Adrenal gland (tissue), 5 donors: ENCODE results near the gene NNT.

Source experiments
- POLR2A ChIP-seq, 2 donors: fragments of 450-650 bp; IDR thresholded peaks; one replicate each; pipeline ENCODE4 v1.6.1; 2017; ENCODE audit warnings: antibody characterized with exemption in 2 of 2, mild to moderate bottlenecking in 2 of 2, moderate library complexity in 1 of 2
- TF ChIP-seq, protein P1 (sequence below), 6 experiments: fragments of 450-650 bp in 4 of 6; fragments of 200-600 bp in 2 of 6; sonication (generic) in 1 of 6; IDR thresholded peaks; 1 replicate in 5 of 6; 2 replicates in 1 of 6; pipeline versions ENCODE4 v1.5.1 to v1.8.0; 2016 to 2021; ENCODE audit warnings: antibody characterized with exemption in 6 of 6, mild to moderate bottlenecking in 2 of 6, moderate library complexity in 1 of 6
- donor health status: DM: no; HTN: no; CAD: no.

DNA sequence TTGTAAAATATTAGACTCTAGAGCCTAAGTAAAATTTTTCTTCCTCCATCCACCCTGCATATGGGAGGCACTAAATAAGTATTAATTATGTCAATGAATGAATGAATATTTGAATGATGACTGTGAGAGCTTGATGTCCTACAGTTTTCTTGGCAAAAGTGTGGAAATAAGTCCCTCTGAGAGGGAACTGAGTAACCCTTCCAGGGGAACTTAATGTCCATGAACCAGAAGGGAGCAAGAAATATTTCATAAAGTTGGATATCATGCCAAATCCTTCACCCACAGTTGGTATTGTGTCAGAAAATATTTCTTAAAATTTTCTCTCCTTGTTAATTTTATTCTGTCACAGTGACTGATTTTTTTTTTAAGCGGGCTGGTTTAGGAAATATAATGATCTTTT lies 36.6 kb downstream of the NNT start:
- TF ChIP-seq, protein P1, sequence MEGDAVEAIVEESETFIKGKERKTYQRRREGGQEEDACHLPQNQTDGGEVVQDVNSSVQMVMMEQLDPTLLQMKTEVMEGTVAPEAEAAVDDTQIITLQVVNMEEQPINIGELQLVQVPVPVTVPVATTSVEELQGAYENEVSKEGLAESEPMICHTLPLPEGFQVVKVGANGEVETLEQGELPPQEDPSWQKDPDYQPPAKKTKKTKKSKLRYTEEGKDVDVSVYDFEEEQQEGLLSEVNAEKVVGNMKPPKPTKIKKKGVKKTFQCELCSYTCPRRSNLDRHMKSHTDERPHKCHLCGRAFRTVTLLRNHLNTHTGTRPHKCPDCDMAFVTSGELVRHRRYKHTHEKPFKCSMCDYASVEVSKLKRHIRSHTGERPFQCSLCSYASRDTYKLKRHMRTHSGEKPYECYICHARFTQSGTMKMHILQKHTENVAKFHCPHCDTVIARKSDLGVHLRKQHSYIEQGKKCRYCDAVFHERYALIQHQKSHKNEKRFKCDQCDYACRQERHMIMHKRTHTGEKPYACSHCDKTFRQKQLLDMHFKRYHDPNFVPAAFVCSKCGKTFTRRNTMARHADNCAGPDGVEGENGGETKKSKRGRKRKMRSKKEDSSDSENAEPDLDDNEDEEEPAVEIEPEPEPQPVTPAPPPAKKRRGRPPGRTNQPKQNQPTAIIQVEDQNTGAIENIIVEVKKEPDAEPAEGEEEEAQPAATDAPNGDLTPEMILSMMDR (IDR thresholded peaks at IDR 0.05) = no peak
- no peak for TF ChIP-seq POLR2A (IDR thresholded peaks at IDR 0.05)
